Measurements from ENCODE around the gene DAB2IP.

Gene DAB2IP

GRCh38 chr9:121645853-121646807 is 5.3 kb upstream of the DAB2IP start:
- DNase-seq, result no peak

- no peak for DNase-seq
Measured at GRCh38 chr9:121646992-121647391, 4.4 kb upstream of the DAB2IP start.

GRCh38 chr9:121648172-121648571 is 3.3 kb upstream of the DAB2IP start:
- no peak for DNase-seq

GRCh38 chr9:121648799-121649198 is 2.6 kb upstream of the DAB2IP start:
- DNase-seq, result no peak

GRCh38 chr9:121649476-121650216 is 1.8 kb upstream of the DAB2IP start:
- no peak for DNase-seq

GRCh38 chr9:121650217-121651007 is 1.0 kb upstream of the DAB2IP start:
- no peak for DNase-seq

GRCh38 chr9:121651008-121651294 is 483 bp upstream of the DAB2IP start:
- DNase-seq, result no peak

GRCh38 chr9:121652021-121652837 is 795 bp downstream of the DAB2IP start:
- DNase-seq, result no peak

- no peak for DNase-seq
Measured at GRCh38 chr9:121652838-121653231, 1.4 kb downstream of the DAB2IP start.

- no peak for DNase-seq
Measured at GRCh38 chr9:121654499-121655140, 3.2 kb downstream of the DAB2IP start.

- DNase-seq, result no peak
Measured at GRCh38 chr9:121655231-121655755, 3.9 kb downstream of the DAB2IP start.

- no peak for DNase-seq
Measured at GRCh38 chr9:121656941-121657470, 5.6 kb downstream of the DAB2IP start.

- no peak for DNase-seq
Measured at GRCh38 chr9:121658166-121658565, 6.7 kb downstream of the DAB2IP start.

- DNase-seq, result no peak
Measured at GRCh38 chr9:121658591-121658990, 7.2 kb downstream of the DAB2IP start.

GRCh38 chr9:121660367-121660766 is 8.9 kb downstream of the DAB2IP start:
- no peak for DNase-seq

GRCh38 chr9:121660876-121661275 is 9.4 kb downstream of the DAB2IP start:
- DNase-seq, result no peak

GRCh38 chr9:121661328-121661727 is 9.9 kb downstream of the DAB2IP start:
- DNase-seq, result no peak

GRCh38 chr9:121662359-121662758 is 10.9 kb downstream of the DAB2IP start:
- no peak for DNase-seq

GRCh38 chr9:121662891-121663580 is 11.6 kb downstream of the DAB2IP start:
- DNase-seq, result no peak

GRCh38 chr9:121663591-121663990 is 12.2 kb downstream of the DAB2IP start:
- DNase-seq, result no peak

GRCh38 chr9:121666294-121666693 is 14.9 kb downstream of the DAB2IP start:
- DNase-seq, result no peak
